IMR-90 (cell line): ENCODE data around the gene SENP6. TPM values are rescaled to one million over a fixed set of nuclear protein-coding genes. Genes with fewer than 3 reads are reported as not detected.

Source experiments
- ATAC-seq: fragments of 200-7000 bp; cut with Tn5 transposase; 2 replicates; pipeline ENCODE4 v1.9.1; 2020; ENCODE audit warnings: low read depth, mild to moderate bottlenecking, moderate library complexity
- BruUV-seq: library from RNA; stranded (reverse); fragments of 400-500 nt; replicated peaks from 2 replicates; lab custom pipeline; 2021; lab: Mats Ljungman, UMichigan
- CTCF ChIA-PET: fragments of 300-600 bp; formaldehyde crosslinking; extraction: SDS; loops from one replicate; lab custom pipeline; 2021; ENCODE audit warnings: antibody characterized with exemption; lab: Yijun Ruan, JAX
- POLR2A ChIA-PET: fragments of 300-600 bp; sonication (Branson Sonifier 250); formaldehyde crosslinking; loops from one replicate; lab custom pipeline; 2022; ENCODE audit warnings: antibody characterized with exemption; ENCODE audit not compliant: unreplicated experiment; lab: Charles Lee
- DNase-seq: peaks from one replicate; pipeline ENCODE4 v3.0.0; 2013
- H2AFZ ChIP-seq: replicated peaks from 2 replicates; pipeline ENCODE3; 2013; ENCODE audit warnings: low read length, mild to moderate bottlenecking; ENCODE audit not compliant: poor library complexity
- H2AK5ac ChIP-seq: 2 replicates; pipeline ENCODE4 v1.6.1; 2013; ENCODE audit warnings: low read depth, low read length, inconsistent platforms
- H2AK9ac ChIP-seq: replicated peaks from 2 replicates; pipeline ENCODE3; 2013; ENCODE audit warnings: mild to moderate bottlenecking, low read depth, low read length, moderate library complexity; ENCODE audit not compliant: poor library complexity
- H2BK120ac ChIP-seq: 2 replicates; pipeline ENCODE4 v1.6.1; 2013; ENCODE audit warnings: low read depth, low read length, inconsistent platforms
- H2BK15ac ChIP-seq: 3 replicates; pipeline ENCODE4 v1.6.1; 2013; ENCODE audit warnings: low read depth, low read length, inconsistent platforms
- H2BK20ac ChIP-seq: 2 replicates; pipeline ENCODE4 v1.6.1; 2013; ENCODE audit warnings: low read depth, mild to moderate bottlenecking, inconsistent platforms, low read length, moderate library complexity
- H2BK5ac ChIP-seq: 2 replicates; pipeline ENCODE4 v1.6.1; 2013; ENCODE audit warnings: mild to moderate bottlenecking, low read depth, low read length, inconsistent platforms; ENCODE audit not compliant: poor library complexity, severe bottlenecking
- H3K14ac ChIP-seq: replicated peaks from 2 replicates; pipeline ENCODE4 v1.6.1; 2013; ENCODE audit warnings: low read depth, low read length, inconsistent platforms
- H3K18ac ChIP-seq: 2 replicates; pipeline ENCODE4 v1.6.1; 2013; ENCODE audit warnings: low read depth, low read length, control low read depth
- H3K23ac ChIP-seq: 2 replicates; pipeline ENCODE4 v1.6.1; 2013; ENCODE audit warnings: low read depth, low read length, inconsistent platforms
- H3K27ac ChIP-seq: 2 replicates; pipeline ENCODE4 v1.5.1; 2013; ENCODE audit warnings: mild to moderate bottlenecking, control low read depth, low read length; ENCODE audit not compliant: insufficient read depth
- H3K27me3 ChIP-seq: 2 replicates; pipeline ENCODE4 v1.6.1; 2013; ENCODE audit warnings: low read length; ENCODE audit not compliant: control insufficient read depth, insufficient read depth
- H3K36me3 ChIP-seq: 2 replicates; pipeline ENCODE4 v1.6.1; 2013; ENCODE audit warnings: low read length, mixed read lengths; ENCODE audit not compliant: control insufficient read depth, insufficient read depth
- H3K4ac ChIP-seq: 2 replicates; pipeline ENCODE4 v1.6.1; 2013; ENCODE audit warnings: low read depth, low read length, inconsistent platforms
- H3K4me1 ChIP-seq: 2 replicates; pipeline ENCODE4 v1.6.1; 2013; ENCODE audit warnings: low read length, mixed read lengths; ENCODE audit not compliant: control insufficient read depth, insufficient read depth
- H3K4me2 ChIP-seq: 2 replicates; pipeline ENCODE4 v1.6.1; 2013; ENCODE audit warnings: low read depth, mild to moderate bottlenecking, control low read depth, low read length, moderate library complexity
- H3K4me3 ChIP-seq: 2 replicates; pipeline ENCODE4 v1.5.1; 2013; ENCODE audit warnings: low read depth, mild to moderate bottlenecking, control low read depth, low read length, moderate library complexity; ENCODE audit not compliant: insufficient read depth
- H3K56ac ChIP-seq: 2 replicates; pipeline ENCODE4 v1.6.1; 2013; ENCODE audit warnings: low read length, inconsistent platforms; ENCODE audit not compliant: insufficient read depth; ENCODE audit errors: extremely low read depth
- H3K79me1 ChIP-seq, 2 experiments: 2 replicates each; pipeline ENCODE4 v1.6.1; 2013; ENCODE audit warnings: low read length in 2 of 2, inconsistent platforms in 1 of 2, low read depth in 1 of 2
- H3K9ac ChIP-seq: 2 replicates; pipeline ENCODE4 v1.6.1; 2013; ENCODE audit warnings: low read depth, low read length, control low read depth
- H3K9me1 ChIP-seq: 2 replicates; pipeline ENCODE4 v1.6.1; 2013; ENCODE audit warnings: low read length, inconsistent platforms; ENCODE audit not compliant: insufficient read depth
- H3K9me3 ChIP-seq: 2 replicates; pipeline ENCODE4 v1.6.1; 2013; ENCODE audit warnings: low read length; ENCODE audit not compliant: control insufficient read depth, insufficient read depth
- H4K20me1 ChIP-seq: 2 replicates; pipeline ENCODE4 v1.6.1; 2013; ENCODE audit warnings: low read length, inconsistent platforms; ENCODE audit not compliant: insufficient read depth
- H4K5ac ChIP-seq: 2 replicates; pipeline ENCODE4 v1.6.1; 2013; ENCODE audit warnings: mild to moderate bottlenecking, low read depth, low read length, control low read depth
- H4K8ac ChIP-seq, 2 experiments: 2 replicates each; pipeline ENCODE4 v1.6.1; 2013; ENCODE audit warnings: low read depth in 2 of 2, low read length in 2 of 2, control low read depth in 1 of 2, inconsistent platforms in 1 of 2
- H4K91ac ChIP-seq: 2 replicates; pipeline ENCODE4 v1.6.1; 2013; ENCODE audit warnings: low read depth, low read length, inconsistent platforms; ENCODE audit not compliant: insufficient read depth
- BHLHE40 ChIP-seq: fragments of 150-350 bp; IDR thresholded peaks from 2 replicates; pipeline ENCODE4 v1.6.1; 2016; ENCODE audit warnings: mild to moderate bottlenecking, low read depth, low read length
- CEBPB ChIP-seq: IDR thresholded peaks from 2 replicates; pipeline ENCODE4 v1.6.1; 2012; ENCODE audit warnings: low read depth, low read length, improper control_type of control experiment
- CHD1 ChIP-seq: IDR thresholded peaks from 2 replicates; pipeline ENCODE4 v1.6.1; 2012; ENCODE audit warnings: low read depth, low read length, improper control_type of control experiment
- CTCF ChIP-seq: conservative IDR thresholded peaks from 2 replicates; pipeline ENCODE4 v1.5.1; 2012; ENCODE audit warnings: mild to moderate bottlenecking, low read depth, low read length, improper control_type of control experiment
- ELK1 ChIP-seq: fragments of 150-350 bp; IDR thresholded peaks from 2 replicates; pipeline ENCODE4 v1.6.1; 2016; ENCODE audit warnings: low read depth, mild to moderate bottlenecking, low read length, moderate library complexity, borderline replicate concordance
- FOS ChIP-seq: fragments of 150-350 bp; IDR thresholded peaks from 2 replicates; pipeline ENCODE4 v1.6.1; 2016; ENCODE audit warnings: low read depth, low read length
- MAFK ChIP-seq: IDR thresholded peaks from 2 replicates; pipeline ENCODE4 v1.6.1; 2012; ENCODE audit warnings: low read depth, low read length, improper control_type of control experiment
- MAZ ChIP-seq: IDR thresholded peaks from 2 replicates; pipeline ENCODE4 v1.6.1; 2012; ENCODE audit warnings: low read depth, mild to moderate bottlenecking, low read length, improper control_type of control experiment, moderate library complexity, borderline replicate concordance
- MXI1 ChIP-seq: IDR thresholded peaks from 2 replicates; pipeline ENCODE4 v1.6.1; 2012; ENCODE audit warnings: low read depth, mild to moderate bottlenecking, low read length, moderate library complexity, borderline replicate concordance
- POLR2A ChIP-seq: IDR thresholded peaks from 2 replicates; pipeline ENCODE4 v1.6.1; 2012; ENCODE audit warnings: mild to moderate bottlenecking, low read depth, low read length
- RAD21 ChIP-seq: IDR thresholded peaks from 2 replicates; pipeline ENCODE4 v1.6.1; 2012; ENCODE audit warnings: low read length, improper control_type of control experiment
- RCOR1 ChIP-seq: IDR thresholded peaks from 2 replicates; pipeline ENCODE4 v1.6.1; 2012; ENCODE audit warnings: mild to moderate bottlenecking, low read length, improper control_type of control experiment; ENCODE audit not compliant: insufficient replicate concordance
- RFX5 ChIP-seq: IDR thresholded peaks from 2 replicates; pipeline ENCODE4 v1.8.0; 2012; ENCODE audit warnings: low read depth, mild to moderate bottlenecking, low read length, moderate library complexity
- SMC3 ChIP-seq: fragments of 150-350 bp; IDR thresholded peaks from 2 replicates; pipeline ENCODE4 v1.6.1; 2016; ENCODE audit warnings: low read depth, mild to moderate bottlenecking, antibody characterized with exemption, low read length, moderate library complexity
- USF2 ChIP-seq: fragments of 150-350 bp; IDR thresholded peaks from 2 replicates; pipeline ENCODE4 v1.6.1; 2017; ENCODE audit warnings: mild to moderate bottlenecking, antibody characterized with exemption, low read length, low read depth
- WGBS, 2 experiments: methylation state at CpG; one replicate each; pipeline versions ENCODE4 v1.1.5 to v1.1.7; 2013; ENCODE audit warnings: missing lambda C conversion rate in 2 of 2; ENCODE audit not compliant: insufficient read length in 1 of 2; ENCODE audit errors: extremely low coverage in 2 of 2; 5-methylcytosine and 5-hydroxymethylcytosine counted together
- dilution Hi-C: fragments of 300-500 bp; cut with HindIII; formaldehyde crosslinking; loops from one replicate; pipeline ENCODE4 v1.14.3; 2018; ENCODE audit warnings: low sequenced_read_pairs; ENCODE audit not compliant: unreplicated experiment
- in situ Hi-C: fragments of 300-500 bp; cut with MboI; formaldehyde crosslinking; loops from 3 replicates; pipeline ENCODE4 v1.14.3; 2019; ENCODE audit warnings: low sequenced_read_pairs, inconsistent platforms, mixed read lengths
- intact Hi-C: fragments of 100-400 bp; cut with micrococcal nuclease; formaldehyde crosslinking; loops from 2 replicates; pipeline ENCODE4 v1.10.0; 2022
- polyA plus RNA-seq, 3 experiments: library from polyadenylated mRNA; depleted of rRNA; stranded (reverse); fragments of >200 nt; gene quantifications; 2 replicates each; pipeline ENCODE4 v1.2.3, GENCODE V29; 2012; ENCODE audit warnings: low replicate concordance in 1 of 3
- total RNA-seq: library from RNA; depleted of rRNA; stranded (reverse); fragments of >200 nt; gene quantifications from 2 replicates; pipeline ENCODE4 v1.2.3, GENCODE V29; 2012

The SENP6 gene
- total and polyA plus RNA-seq, 2 of the 4 experiments (the other 2 are of a cell fraction), result 23.1 to 25.8 TPM

- H3K27ac ChIP-seq, result no peak overlapping the region
- no peak overlapping the region for H2BK120ac ChIP-seq
- H3K36me3 ChIP-seq, result no peaks in the 10 kb centered on the region
- dilution Hi-C loops (no loop called here), intact Hi-C loops (no loop called here), in situ Hi-C loops (no loop called here)
- peak overlapping the region; percentile 87; the same call in 1 of the 2 replicates for H3K14ac ChIP-seq
- H3K9ac ChIP-seq, result no peak overlapping the region
- no peak overlapping the region for H2AK9ac ChIP-seq
- H3K4me3 ChIP-seq, result no peak overlapping the region
- no peaks in the 10 kb centered on the region for H3K9me3 ChIP-seq
- no peaks in the 10 kb centered on the region for H3K79me1 ChIP-seq
- no peak overlapping the region; the same call in 2 of the 3 replicates for H2BK15ac ChIP-seq
- H3K23ac ChIP-seq, result no peak overlapping the region
- H2AFZ ChIP-seq, result no peak overlapping the region
- ATAC-seq (no peak), DNase-seq (peak; percentile 28)
- ChIA-PET POLR2A (no interaction called here), CTCF (no interaction called here)
- H2BK20ac ChIP-seq, result 0 out of 2 replicates have a peak overlapping the region, but pooled peaks have one; percentile 27
- H4K20me1 ChIP-seq, result no peaks in the 10 kb centered on the region
- H3K4me2 ChIP-seq, result no peak overlapping the region
- no CpG with 5 or more reads among the region's 1 CpG for WGBS, 2 experiments
- no peak overlapping the region for H3K56ac ChIP-seq
- H2AK5ac ChIP-seq, result no peak overlapping the region
- H4K91ac ChIP-seq, result no peak overlapping the region
- peak overlapping the region in 1 of 2 experiments; percentile 14; a peak in 1 of 4 replicates for H4K8ac ChIP-seq
- H2BK5ac ChIP-seq, result no peak overlapping the region
- no peaks in the 10 kb centered on the region for H3K27me3 ChIP-seq
- peaks cover 3% of the 10 kb centered on the region for H3K9me1 ChIP-seq
- H3K4ac ChIP-seq, result 0 out of 2 replicates have a peak overlapping the region, but pooled peaks have one; percentile 15
- no peak overlapping the region; the same call in 1 of the 2 replicates for H4K5ac ChIP-seq
- BruUV-seq, result no TSS peak
- peaks cover 2% of the 10 kb centered on the region; the same call in 1 of the 2 replicates for H3K4me1 ChIP-seq
- no peak overlapping the region for H3K18ac ChIP-seq
- no peak for TF ChIP-seq MAFK
- TF ChIP-seq CTCF, result no peak
- no peak for TF ChIP-seq RCOR1
- TF ChIP-seq CEBPB, result no peak
- TF ChIP-seq POLR2A, result no peak
- no peak for TF ChIP-seq ELK1
- no peak for TF ChIP-seq MXI1
- no peak for TF ChIP-seq FOS
- TF ChIP-seq USF2, result no peak
- TF ChIP-seq BHLHE40, result no peak
- no peak for TF ChIP-seq SMC3
- TF ChIP-seq CHD1, result no peak
- TF ChIP-seq RFX5, result no peak
- TF ChIP-seq RAD21, result no peak
- TF ChIP-seq MAZ, result no peak
Observed at GRCh38 chr6:75735491-75736186, 134.0 kb downstream of the SENP6 start.
